ENCODE results near the gene USP32. TPM values are rescaled to one million over a fixed set of nuclear protein-coding genes. Genes with fewer than 3 reads are reported as not detected.
A peak's percentile ranks its signal among the peaks of the same experiment; 100 is the strongest.

USP32 gene
- total RNA-seq, 4 donors from 2014 or later = 29.1 to 74.1 (median 42.5) TPM

DNA sequence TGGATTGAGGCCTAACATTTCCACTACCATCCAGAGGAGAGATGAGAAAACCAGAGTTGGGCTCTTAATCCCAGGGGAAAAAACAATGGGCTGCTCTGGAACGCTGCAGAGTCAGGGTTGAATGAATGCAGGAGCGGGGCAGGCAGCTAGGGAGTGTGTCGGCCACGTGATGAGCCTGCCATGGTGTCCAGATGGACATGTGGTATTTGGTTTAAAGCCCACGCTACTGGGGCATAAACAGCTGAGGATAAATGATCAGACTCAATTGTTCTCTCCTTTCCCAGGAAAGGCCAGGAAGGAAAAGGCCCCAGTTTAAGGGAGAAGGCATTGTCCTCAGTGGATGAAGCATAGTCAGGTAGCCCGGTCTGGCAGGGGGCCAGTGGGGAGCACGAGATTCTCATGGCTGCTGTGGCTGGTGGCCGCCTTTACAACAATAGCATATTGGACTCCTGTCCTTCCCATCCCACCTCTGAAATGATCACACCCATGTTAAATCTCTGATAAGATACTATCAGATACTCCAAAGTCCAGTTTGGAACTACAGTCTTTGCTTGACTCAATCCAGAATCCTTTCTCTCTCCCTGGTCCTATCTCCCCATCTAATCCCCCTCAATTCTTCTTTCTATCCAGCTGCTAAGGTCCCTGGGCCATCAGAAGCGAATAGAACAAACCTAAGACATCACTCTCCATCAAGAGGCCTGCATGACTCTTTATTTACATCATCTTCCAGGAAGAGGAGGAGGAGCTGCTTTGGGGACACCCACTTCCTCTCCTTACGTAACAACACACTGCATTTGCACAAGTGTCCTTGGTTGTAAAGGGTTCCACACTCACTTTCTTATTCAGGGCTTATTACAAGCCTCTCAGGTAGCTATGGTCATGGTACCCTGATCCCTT, 221.8 kb downstream of the USP32 start:
- intact Hi-C loops (cut with DNase I) = no loop called here
- DNase-seq = no peak
- TF ChIP-seq, protein P1, sequence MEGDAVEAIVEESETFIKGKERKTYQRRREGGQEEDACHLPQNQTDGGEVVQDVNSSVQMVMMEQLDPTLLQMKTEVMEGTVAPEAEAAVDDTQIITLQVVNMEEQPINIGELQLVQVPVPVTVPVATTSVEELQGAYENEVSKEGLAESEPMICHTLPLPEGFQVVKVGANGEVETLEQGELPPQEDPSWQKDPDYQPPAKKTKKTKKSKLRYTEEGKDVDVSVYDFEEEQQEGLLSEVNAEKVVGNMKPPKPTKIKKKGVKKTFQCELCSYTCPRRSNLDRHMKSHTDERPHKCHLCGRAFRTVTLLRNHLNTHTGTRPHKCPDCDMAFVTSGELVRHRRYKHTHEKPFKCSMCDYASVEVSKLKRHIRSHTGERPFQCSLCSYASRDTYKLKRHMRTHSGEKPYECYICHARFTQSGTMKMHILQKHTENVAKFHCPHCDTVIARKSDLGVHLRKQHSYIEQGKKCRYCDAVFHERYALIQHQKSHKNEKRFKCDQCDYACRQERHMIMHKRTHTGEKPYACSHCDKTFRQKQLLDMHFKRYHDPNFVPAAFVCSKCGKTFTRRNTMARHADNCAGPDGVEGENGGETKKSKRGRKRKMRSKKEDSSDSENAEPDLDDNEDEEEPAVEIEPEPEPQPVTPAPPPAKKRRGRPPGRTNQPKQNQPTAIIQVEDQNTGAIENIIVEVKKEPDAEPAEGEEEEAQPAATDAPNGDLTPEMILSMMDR (IDR thresholded peaks at IDR 0.05) = no peak
- no peak for TF ChIP-seq POLR2A (IDR thresholded peaks at IDR 0.05)

DNA sequence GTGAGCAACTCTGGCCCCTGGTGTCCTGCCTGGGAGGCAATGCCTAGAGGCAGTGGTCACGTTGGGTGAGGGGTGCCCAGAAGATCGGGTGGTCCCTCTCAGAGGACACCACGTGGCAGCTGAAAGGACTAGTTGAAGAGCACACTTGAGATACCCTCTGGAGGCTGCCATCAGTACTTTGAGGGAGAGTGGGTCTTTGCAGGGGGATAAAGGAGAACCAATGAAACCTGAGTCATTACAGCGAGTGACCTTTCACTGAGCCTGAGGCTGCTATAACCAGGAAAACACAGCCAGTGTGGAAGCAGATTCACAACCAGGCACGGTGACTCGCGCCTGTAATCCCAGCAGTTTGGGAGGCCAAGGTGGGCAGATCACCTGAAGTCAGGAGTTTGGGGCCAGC, 223.3 kb downstream of the USP32 start:
- peaks cover 0 to 10% (median 0%) of the 10 kb centered on the region in 4 donors for H3K27me3 ChIP-seq
- H3K4me1 ChIP-seq = peaks cover 0 to 10% (median 6%) of the 10 kb centered on the region in 3 donors
- no peak overlapping the region for H3K4me3 ChIP-seq
- TF ChIP-seq, protein P1 (IDR thresholded peaks at IDR 0.05) = no peak
- TF ChIP-seq POLR2A (IDR thresholded peaks at IDR 0.05) = no peak
- H3K27ac ChIP-seq = no peak overlapping the region
- 57 to 60% methylated on average over 5 to 7 of the region's 7 CpGs for WGBS, 2 donors
- no peaks in the 10 kb centered on the region for H3K9me3 ChIP-seq
- no peaks in the 10 kb centered on the region for H3K36me3 ChIP-seq
- intact Hi-C loops (cut with DNase I) = no loop called here
- DNase-seq = no peak

More for the DNA sequence above, 221.8 kb downstream of the USP32 start:
- Histone ChIP-seq H3K27me3 (peaks cover 0 to 10% (median 0%) of the 10 kb centered on the region in 4 donors), H3K36me3 (no peaks in the 10 kb centered on the region), H3K27ac (peak overlapping the region in 2 of 4 donors; percentile 9 to 55), H3K4me1 (peaks cover 0 to 10% (median 6%) of the 10 kb centered on the region in 3 donors), H3K4me3 (no peak overlapping the region), H3K9me3 (no peaks in the 10 kb centered on the region)
- WGBS, 2 donors = 67 to 69% methylated on average over 10 of the region's 10 CpGs

DNA sequence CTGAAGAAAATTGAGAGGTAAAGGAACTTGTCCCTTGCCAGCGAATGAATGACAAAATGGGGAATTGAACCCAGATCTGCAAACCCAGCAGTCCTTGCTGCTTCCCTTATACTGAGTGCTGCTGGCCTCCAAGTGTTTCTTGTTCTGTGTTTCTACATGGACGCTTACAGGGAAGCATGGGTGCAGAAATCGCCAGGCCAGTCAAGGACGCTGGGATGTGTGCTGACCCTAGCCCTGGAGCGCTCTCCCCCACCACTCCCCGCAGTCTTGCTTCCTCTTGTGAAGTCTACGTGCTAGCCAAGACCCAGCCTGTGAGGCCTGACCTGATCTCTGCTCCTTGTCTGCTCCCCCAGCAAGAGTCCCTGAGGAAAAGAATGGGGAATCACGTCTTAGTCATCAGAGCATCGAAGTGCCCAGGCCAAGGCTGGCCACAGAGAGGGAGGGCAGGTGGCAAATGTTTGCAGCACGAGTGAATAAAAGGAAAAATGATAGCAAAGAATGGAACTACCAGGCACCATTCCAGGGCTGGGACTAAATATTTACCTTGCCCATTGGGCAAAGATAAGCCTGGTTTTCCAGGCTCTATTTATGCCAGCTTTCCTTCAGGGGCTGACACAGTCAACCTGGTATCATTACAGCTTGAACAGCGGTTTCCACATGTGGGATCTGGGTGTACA, 224.7 kb downstream of the USP32 start:
- Histone ChIP-seq H3K27ac (no peak overlapping the region), H3K36me3 (no peaks in the 10 kb centered on the region), H3K27me3 (peaks cover 0 to 21% (median 0%) of the 10 kb centered on the region in 4 donors), H3K4me3 (no peak overlapping the region), H3K9me3 (no peaks in the 10 kb centered on the region), H3K4me1 (peaks cover 0 to 11% (median 6%) of the 10 kb centered on the region in 3 donors)
- DNase-seq = no peak
- TF ChIP-seq, protein P1 (IDR thresholded peaks at IDR 0.05) = no peak
- no peak for TF ChIP-seq POLR2A (IDR thresholded peaks at IDR 0.05)
- intact Hi-C loops (cut with DNase I) = no loop called here
- WGBS, 2 donors = 45 to 62% methylated on average over 5 to 9 of the region's 11 CpGs

DNA sequence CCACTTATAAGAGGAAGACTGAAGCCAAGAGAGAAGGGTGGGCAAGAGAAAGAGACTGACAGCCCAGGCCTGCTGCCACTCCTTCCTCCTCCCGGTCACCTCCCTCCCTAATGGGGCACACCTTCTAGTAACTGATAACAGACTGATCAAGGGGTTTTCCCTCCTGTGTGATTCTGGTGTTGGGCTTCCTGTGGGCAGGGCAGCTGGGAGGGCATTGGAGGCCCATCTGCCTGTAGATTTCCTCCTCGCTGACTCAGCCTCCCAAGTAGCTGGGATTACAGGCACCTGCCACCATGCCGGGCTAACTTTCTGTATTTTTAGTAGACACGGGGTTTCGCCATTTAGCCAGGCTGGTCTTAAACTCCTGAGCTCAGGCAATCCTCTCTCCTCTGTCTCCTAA, 226.0 kb downstream of the USP32 start:
- no peaks in the 10 kb centered on the region for H3K36me3 ChIP-seq
- no peak overlapping the region for H3K4me3 ChIP-seq
- no peaks in the 10 kb centered on the region for H3K9me3 ChIP-seq
- no peak for TF ChIP-seq POLR2A (IDR thresholded peaks at IDR 0.05)
- TF ChIP-seq, protein P1 (IDR thresholded peaks at IDR 0.05) = no peak
- H3K27ac ChIP-seq = no peak overlapping the region
- WGBS, 2 donors = 37 to 65% methylated on average over 5 of the region's 5 CpGs
- peaks cover 0 to 33% (median 0%) of the 10 kb centered on the region in 4 donors for H3K27me3 ChIP-seq
- DNase-seq = no peak
- intact Hi-C loops (cut with DNase I) = no loop called here
- peaks cover 0 to 23% (median 6%) of the 10 kb centered on the region in 3 donors for H3K4me1 ChIP-seq

DNA sequence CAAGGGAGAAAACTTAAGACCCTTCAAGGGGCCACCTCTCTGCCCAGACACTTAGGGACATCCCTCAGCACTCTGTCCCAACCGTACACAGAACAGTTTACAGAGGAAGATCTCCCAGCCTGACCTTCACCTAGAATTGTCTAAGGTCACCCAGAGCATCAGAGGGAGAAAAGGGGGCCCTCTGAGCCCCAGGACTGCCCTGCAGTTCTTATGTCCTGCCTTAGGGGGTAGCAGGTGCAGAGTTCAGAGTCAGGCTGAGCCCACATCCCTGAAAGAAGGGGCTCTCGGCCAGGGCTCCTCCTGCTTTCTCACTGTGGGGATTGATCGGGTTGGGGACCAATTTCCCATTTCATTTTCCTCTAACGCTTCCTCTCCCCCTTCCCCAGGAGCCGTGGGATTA, 226.7 kb downstream of the USP32 start:
- peaks cover 0 to 21% (median 4%) of the 10 kb centered on the region in 3 donors for H3K4me1 ChIP-seq
- no peak overlapping the region for H3K4me3 ChIP-seq

More for the DNA sequence above, 226.7 kb downstream of the USP32 start:
- Histone ChIP-seq H3K36me3 (no peaks in the 10 kb centered on the region), H3K27ac (no peak overlapping the region), H3K9me3 (no peaks in the 10 kb centered on the region), H3K27me3 (peaks cover 0 to 41% (median 0%) of the 10 kb centered on the region in 4 donors)
- no peak for TF ChIP-seq POLR2A (IDR thresholded peaks at IDR 0.05)
- TF ChIP-seq, protein P1 (IDR thresholded peaks at IDR 0.05) = no peak
- no peak for DNase-seq
- intact Hi-C loops (cut with DNase I) = no loop called here
- 39 to 76% methylated on average over 5 of the region's 5 CpGs for WGBS, 2 donors
